Measurements from ENCODE around the gene LIMCH1.

DNA sequence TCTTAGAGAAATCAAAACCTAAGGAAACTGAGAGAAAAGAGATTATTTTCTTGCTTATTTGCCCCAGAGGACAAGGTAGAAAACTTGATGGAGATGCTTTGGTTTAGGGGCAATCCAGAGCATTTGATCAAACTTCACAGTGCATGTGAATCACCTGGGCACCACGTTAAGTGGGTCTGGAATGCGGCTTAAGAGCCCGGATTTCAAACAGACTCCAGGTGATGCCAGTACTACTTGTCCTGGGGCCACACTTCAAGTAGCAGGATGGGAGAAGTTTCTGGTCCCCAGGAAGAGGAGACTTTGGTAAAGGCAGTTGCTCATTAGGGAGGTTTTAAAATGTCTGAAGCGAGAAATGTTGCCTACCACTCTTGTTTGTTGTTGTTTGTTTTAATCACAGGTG, 158.8 kb downstream of the LIMCH1 start:
- TF ChIP-seq POLR2A (IDR thresholded peaks at IDR 0.05; ENCODE audit: low read depth, low read length) (no peak), SPI1 (IDR thresholded peaks at IDR 0.05; ENCODE audit: low read depth, low read length) (no peak)

Measured in GM12891 (cell line).